HG03045 (cell line): ENCODE measurements around the gene ALPK3.
"Not testable (repeated sequence)": the region's sequence is repeated elsewhere in the genome, so short reads cannot be mapped to it uniquely, and the experiment has no call there.

Experiments
- ATAC-seq: cut with Tn5 transposase; IDR thresholded peaks from one replicate; pipeline ENCODE4 v1.9.1; 2021; ENCODE audit warnings: mild to moderate bottlenecking, moderate library complexity; ENCODE audit not compliant: unreplicated experiment

Gene ALPK3

GRCh38 chr15:84844964-84845363 is 27.8 kb downstream of the ALPK3 start:
- ATAC-seq = no peak

GRCh38 chr15:84845631-84846030 is 28.5 kb downstream of the ALPK3 start:
- ATAC-seq = not testable (repeated sequence)

GRCh38 chr15:84846269-84846668 is 29.1 kb downstream of the ALPK3 start:
- ATAC-seq = no peak

- no peak for ATAC-seq
Measured at GRCh38 chr15:84847382-84847781, 30.2 kb downstream of the ALPK3 start.

- ATAC-seq = no peak
Measured at GRCh38 chr15:84852212-84852611, 35.1 kb downstream of the ALPK3 start.

- ATAC-seq = no peak
Measured at GRCh38 chr15:84855136-84855535, 38.0 kb downstream of the ALPK3 start.

GRCh38 chr15:84855765-84856164 is 38.6 kb downstream of the ALPK3 start:
- ATAC-seq = no peak

- no peak for ATAC-seq
Measured at GRCh38 chr15:84856731-84857417, 39.7 kb downstream of the ALPK3 start.

- ATAC-seq = no peak
Measured at GRCh38 chr15:84857418-84858004, 40.4 kb downstream of the ALPK3 start.

GRCh38 chr15:84858231-84858630 is 41.1 kb downstream of the ALPK3 start:
- ATAC-seq = no peak

GRCh38 chr15:84859144-84859543 is 42.0 kb downstream of the ALPK3 start:
- no peak for ATAC-seq

GRCh38 chr15:84859651-84860050 is 42.5 kb downstream of the ALPK3 start:
- ATAC-seq = no peak

- ATAC-seq = no peak
Measured at GRCh38 chr15:84861781-84862180, 44.6 kb downstream of the ALPK3 start.

GRCh38 chr15:84862214-84862975 is 45.2 kb downstream of the ALPK3 start:
- ATAC-seq = no peak

- ATAC-seq = no peak
Measured at GRCh38 chr15:84863565-84864443, 46.6 kb downstream of the ALPK3 start.

- no peak for ATAC-seq
Measured at GRCh38 chr15:84864444-84864795, 47.3 kb downstream of the ALPK3 start.

- no peak for ATAC-seq
Measured at GRCh38 chr15:84865074-84865569, 48.0 kb downstream of the ALPK3 start.

GRCh38 chr15:84868037-84868880 is 51.1 kb downstream of the ALPK3 start:
- no peak for ATAC-seq

GRCh38 chr15:84869510-84869909 is 52.4 kb downstream of the ALPK3 start:
- ATAC-seq = no peak

- no peak for ATAC-seq
Measured at GRCh38 chr15:84871428-84871985, 54.4 kb downstream of the ALPK3 start.
